Neural cell (in vitro differentiated cells): ENCODE data around the gene TRIM9. TPM values are rescaled to one million over a fixed set of nuclear protein-coding genes. Genes with fewer than 3 reads are reported as not detected.

ENCODE experiments used
- H2AFZ ChIP-seq: fragments of 200-600, 300-800 bp; sonication (generic), shearing (Covaris generic); 2 replicates; pipeline ENCODE4 v1.6.0; 2014; ENCODE audit warnings: low read depth, mild to moderate bottlenecking, antibody characterized with exemption, low read length, moderate library complexity
- H3F3A ChIP-seq: fragments of 200-600 bp; shearing (Covaris generic); 2 replicates; pipeline ENCODE4 v1.6.1; 2016; ENCODE audit warnings: mild to moderate bottlenecking, moderate library complexity, mixed read lengths, antibody characterized with exemption, low read length; ENCODE audit not compliant: insufficient read depth, poor library complexity, severe bottlenecking
- H3K27ac ChIP-seq: fragments of 200-600, 300-800 bp; sonication (generic), shearing (Covaris generic); 2 replicates; pipeline ENCODE4 v1.5.1; 2014; ENCODE audit warnings: mild to moderate bottlenecking, low read length, moderate library complexity
- H3K27me3 ChIP-seq: fragments of 300-800, 200-600 bp; sonication (generic), shearing (Covaris generic); 2 replicates; pipeline ENCODE4 v1.6.0; 2014; ENCODE audit warnings: mild to moderate bottlenecking, low read depth, low read length, moderate library complexity; ENCODE audit not compliant: insufficient read depth
- H3K36me3 ChIP-seq: fragments of 300-800, 200-600 bp; sonication (generic), shearing (Covaris generic); 2 replicates; pipeline ENCODE4 v1.5.1; 2014; ENCODE audit warnings: mild to moderate bottlenecking, antibody characterized with exemption, low read length, moderate library complexity; ENCODE audit not compliant: insufficient read depth
- H3K4me2 ChIP-seq: fragments of 300-800, 200-600 bp; sonication (generic), shearing (Covaris generic); 2 replicates; pipeline ENCODE4 v1.6.0; 2014; ENCODE audit warnings: mild to moderate bottlenecking, low read length
- H3K4me3 ChIP-seq: fragments of 300-800, 200-600 bp; sonication (generic), shearing (Covaris generic); 2 replicates; pipeline ENCODE4 v1.5.1; 2014; ENCODE audit warnings: mild to moderate bottlenecking, low read length, moderate library complexity
- H3K79me2 ChIP-seq: fragments of 200-600 bp; shearing (Covaris generic); replicated peaks from 2 replicates; pipeline ENCODE4 v1.6.0; 2014; ENCODE audit warnings: mild to moderate bottlenecking, low read length, moderate library complexity; ENCODE audit not compliant: insufficient read depth
- H3K9ac ChIP-seq: fragments of 300-800, 200-600 bp; sonication (generic), shearing (Covaris generic); 2 replicates; pipeline ENCODE4 v1.6.1; 2016; ENCODE audit warnings: mild to moderate bottlenecking, low read length, mixed read lengths
- H3K9me2 ChIP-seq: fragments of 200-600 bp; shearing (Covaris generic); 2 replicates; pipeline ENCODE4 v1.6.1; 2016; ENCODE audit warnings: mild to moderate bottlenecking, low read length, mixed read lengths; ENCODE audit not compliant: insufficient read depth
- H3K9me3 ChIP-seq: fragments of 200-600, 300-800 bp; sonication (generic), shearing (Covaris generic); 2 replicates; pipeline ENCODE4 v1.6.1; 2016; ENCODE audit warnings: mild to moderate bottlenecking, mixed run types, low read length, moderate library complexity, mixed read lengths
- H4K20me1 ChIP-seq: fragments of 200-600 bp; shearing (Covaris generic); 2 replicates; pipeline ENCODE4 v1.6.1; 2016; ENCODE audit warnings: mild to moderate bottlenecking, mixed run types; ENCODE audit not compliant: insufficient read depth
- EP300 ChIP-seq: fragments of 450-650 bp; conservative IDR thresholded peaks from 2 replicates; pipeline ENCODE4 v1.6.1; 2014; ENCODE audit warnings: antibody characterized with exemption, mild to moderate bottlenecking, moderate library complexity; ENCODE audit not compliant: poor library complexity, severe bottlenecking
- EZH2 ChIP-seq: fragments of 200-600, 300-800 bp; shearing (Covaris generic), sonication (generic); IDR thresholded peaks from 2 replicates; pipeline ENCODE4 v1.6.1; 2014; ENCODE audit warnings: antibody characterized with exemption, low read length, borderline replicate concordance, mild to moderate bottlenecking; ENCODE audit not compliant: insufficient read depth, poor library complexity, severe bottlenecking
- MXI1 ChIP-seq: fragments of 450-650 bp; conservative IDR thresholded peaks from 2 replicates; pipeline ENCODE4 v1.6.1; 2014; ENCODE audit warnings: antibody characterized with exemption, mild to moderate bottlenecking; ENCODE audit not compliant: poor library complexity, severe bottlenecking
- POLR2AphosphoS5 ChIP-seq: IDR thresholded peaks from 2 replicates; pipeline ENCODE4 v1.6.1; 2012
- RAD21 ChIP-seq: fragments of 450-650 bp; conservative IDR thresholded peaks from 2 replicates; pipeline ENCODE4 v1.6.1; 2014; ENCODE audit warnings: antibody characterized with exemption, mild to moderate bottlenecking, moderate library complexity
- SMC3 ChIP-seq: fragments of 450-650 bp; conservative IDR thresholded peaks from 2 replicates; pipeline ENCODE4 v1.6.1; 2014; ENCODE audit warnings: antibody characterized with exemption, mild to moderate bottlenecking, moderate library complexity; ENCODE audit not compliant: poor library complexity
- TAF1 ChIP-seq: IDR thresholded peaks from 2 replicates; pipeline ENCODE4 v1.6.1; 2012; ENCODE audit warnings: low read depth
- polyA plus RNA-seq: library from polyadenylated mRNA; depleted of rRNA; stranded (reverse); fragments of >200 nt; gene quantifications from 2 replicates; pipeline ENCODE4 v1.2.3, GENCODE V29; 2014
- TF ChIP-seq, protein P1 (sequence below): fragments of 450-650 bp; IDR thresholded peaks from 2 replicates; pipeline ENCODE4 v1.5.1; 2014; ENCODE audit warnings: antibody characterized with exemption, mild to moderate bottlenecking, moderate library complexity; ENCODE audit not compliant: poor library complexity, severe bottlenecking
- TF ChIP-seq, protein P2 (sequence below): IDR thresholded peaks from 2 replicates; pipeline ENCODE4 v1.6.1; 2012; ENCODE audit warnings: borderline replicate concordance

TRIM9 gene
- polyA plus RNA-seq, 1 donor from 2014 or later = 15.9 TPM

DNA sequence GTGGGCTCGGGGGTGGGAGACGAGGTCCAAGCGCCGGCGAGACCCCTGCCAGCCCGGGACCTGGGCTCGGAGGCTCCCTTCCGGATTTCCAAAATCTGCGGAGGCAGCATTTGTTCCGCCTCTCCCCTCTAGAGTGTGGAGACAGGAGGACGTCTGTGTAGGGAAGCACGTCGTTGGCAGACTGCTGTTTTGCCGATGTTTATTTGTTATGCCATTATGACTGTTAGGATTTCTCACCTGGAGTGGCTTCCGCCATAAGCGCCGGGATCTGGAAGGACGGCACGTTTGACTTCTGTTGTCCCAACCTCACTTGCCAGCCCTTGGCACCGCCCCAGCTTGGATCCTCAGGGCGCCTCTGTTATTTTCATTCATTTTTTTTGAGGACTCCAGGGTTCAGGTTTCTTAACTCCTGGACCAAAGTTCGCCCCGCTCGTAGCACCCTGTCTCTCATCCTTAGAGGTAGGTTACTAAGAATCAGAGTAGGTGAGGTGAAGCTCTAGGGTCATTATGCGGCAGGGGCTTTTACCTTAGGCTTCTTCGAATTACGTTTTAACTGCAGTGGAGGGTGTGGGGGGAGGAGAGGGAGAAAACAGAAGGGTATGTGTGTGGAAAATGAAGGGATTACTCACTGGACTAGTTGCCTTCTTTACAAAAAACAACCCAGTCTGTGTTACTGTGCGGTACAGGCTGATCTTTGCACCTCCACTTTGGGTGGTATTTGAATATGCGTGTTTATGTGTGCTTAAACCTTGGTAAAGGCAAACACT, 150.1 kb downstream of the TRIM9 start:
- Histone ChIP-seq H4K20me1 (no peaks in the 10 kb centered on the region), H3K9ac (no peak overlapping the region), H3K9me2 (no peaks in the 10 kb centered on the region), H3F3A (no peaks in the 10 kb centered on the region), H3K4me2 (peak overlapping the region; percentile 24), H2AFZ (no peak overlapping the region), H3K79me2 (no peaks in the 10 kb centered on the region), H3K4me3 (peak overlapping the region; percentile 78), H3K27ac (no peak overlapping the region), H3K27me3 (peaks cover 28% of the 10 kb centered on the region), H3K9me3 (no peaks in the 10 kb centered on the region), H3K36me3 (no peaks in the 10 kb centered on the region)
- no peak for TF ChIP-seq EZH2
- no peak for TF ChIP-seq TAF1
- TF ChIP-seq, protein P1, sequence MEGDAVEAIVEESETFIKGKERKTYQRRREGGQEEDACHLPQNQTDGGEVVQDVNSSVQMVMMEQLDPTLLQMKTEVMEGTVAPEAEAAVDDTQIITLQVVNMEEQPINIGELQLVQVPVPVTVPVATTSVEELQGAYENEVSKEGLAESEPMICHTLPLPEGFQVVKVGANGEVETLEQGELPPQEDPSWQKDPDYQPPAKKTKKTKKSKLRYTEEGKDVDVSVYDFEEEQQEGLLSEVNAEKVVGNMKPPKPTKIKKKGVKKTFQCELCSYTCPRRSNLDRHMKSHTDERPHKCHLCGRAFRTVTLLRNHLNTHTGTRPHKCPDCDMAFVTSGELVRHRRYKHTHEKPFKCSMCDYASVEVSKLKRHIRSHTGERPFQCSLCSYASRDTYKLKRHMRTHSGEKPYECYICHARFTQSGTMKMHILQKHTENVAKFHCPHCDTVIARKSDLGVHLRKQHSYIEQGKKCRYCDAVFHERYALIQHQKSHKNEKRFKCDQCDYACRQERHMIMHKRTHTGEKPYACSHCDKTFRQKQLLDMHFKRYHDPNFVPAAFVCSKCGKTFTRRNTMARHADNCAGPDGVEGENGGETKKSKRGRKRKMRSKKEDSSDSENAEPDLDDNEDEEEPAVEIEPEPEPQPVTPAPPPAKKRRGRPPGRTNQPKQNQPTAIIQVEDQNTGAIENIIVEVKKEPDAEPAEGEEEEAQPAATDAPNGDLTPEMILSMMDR = no peak
- TF ChIP-seq, protein P2, sequence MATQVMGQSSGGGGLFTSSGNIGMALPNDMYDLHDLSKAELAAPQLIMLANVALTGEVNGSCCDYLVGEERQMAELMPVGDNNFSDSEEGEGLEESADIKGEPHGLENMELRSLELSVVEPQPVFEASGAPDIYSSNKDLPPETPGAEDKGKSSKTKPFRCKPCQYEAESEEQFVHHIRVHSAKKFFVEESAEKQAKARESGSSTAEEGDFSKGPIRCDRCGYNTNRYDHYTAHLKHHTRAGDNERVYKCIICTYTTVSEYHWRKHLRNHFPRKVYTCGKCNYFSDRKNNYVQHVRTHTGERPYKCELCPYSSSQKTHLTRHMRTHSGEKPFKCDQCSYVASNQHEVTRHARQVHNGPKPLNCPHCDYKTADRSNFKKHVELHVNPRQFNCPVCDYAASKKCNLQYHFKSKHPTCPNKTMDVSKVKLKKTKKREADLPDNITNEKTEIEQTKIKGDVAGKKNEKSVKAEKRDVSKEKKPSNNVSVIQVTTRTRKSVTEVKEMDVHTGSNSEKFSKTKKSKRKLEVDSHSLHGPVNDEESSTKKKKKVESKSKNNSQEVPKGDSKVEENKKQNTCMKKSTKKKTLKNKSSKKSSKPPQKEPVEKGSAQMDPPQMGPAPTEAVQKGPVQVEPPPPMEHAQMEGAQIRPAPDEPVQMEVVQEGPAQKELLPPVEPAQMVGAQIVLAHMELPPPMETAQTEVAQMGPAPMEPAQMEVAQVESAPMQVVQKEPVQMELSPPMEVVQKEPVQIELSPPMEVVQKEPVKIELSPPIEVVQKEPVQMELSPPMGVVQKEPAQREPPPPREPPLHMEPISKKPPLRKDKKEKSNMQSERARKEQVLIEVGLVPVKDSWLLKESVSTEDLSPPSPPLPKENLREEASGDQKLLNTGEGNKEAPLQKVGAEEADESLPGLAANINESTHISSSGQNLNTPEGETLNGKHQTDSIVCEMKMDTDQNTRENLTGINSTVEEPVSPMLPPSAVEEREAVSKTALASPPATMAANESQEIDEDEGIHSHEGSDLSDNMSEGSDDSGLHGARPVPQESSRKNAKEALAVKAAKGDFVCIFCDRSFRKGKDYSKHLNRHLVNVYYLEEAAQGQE = no peak
- TF ChIP-seq MXI1 = no peak
- no peak for TF ChIP-seq EP300
- no peak for TF ChIP-seq POLR2AphosphoS5
- no peak for TF ChIP-seq RAD21
- no peak for TF ChIP-seq SMC3

DNA sequence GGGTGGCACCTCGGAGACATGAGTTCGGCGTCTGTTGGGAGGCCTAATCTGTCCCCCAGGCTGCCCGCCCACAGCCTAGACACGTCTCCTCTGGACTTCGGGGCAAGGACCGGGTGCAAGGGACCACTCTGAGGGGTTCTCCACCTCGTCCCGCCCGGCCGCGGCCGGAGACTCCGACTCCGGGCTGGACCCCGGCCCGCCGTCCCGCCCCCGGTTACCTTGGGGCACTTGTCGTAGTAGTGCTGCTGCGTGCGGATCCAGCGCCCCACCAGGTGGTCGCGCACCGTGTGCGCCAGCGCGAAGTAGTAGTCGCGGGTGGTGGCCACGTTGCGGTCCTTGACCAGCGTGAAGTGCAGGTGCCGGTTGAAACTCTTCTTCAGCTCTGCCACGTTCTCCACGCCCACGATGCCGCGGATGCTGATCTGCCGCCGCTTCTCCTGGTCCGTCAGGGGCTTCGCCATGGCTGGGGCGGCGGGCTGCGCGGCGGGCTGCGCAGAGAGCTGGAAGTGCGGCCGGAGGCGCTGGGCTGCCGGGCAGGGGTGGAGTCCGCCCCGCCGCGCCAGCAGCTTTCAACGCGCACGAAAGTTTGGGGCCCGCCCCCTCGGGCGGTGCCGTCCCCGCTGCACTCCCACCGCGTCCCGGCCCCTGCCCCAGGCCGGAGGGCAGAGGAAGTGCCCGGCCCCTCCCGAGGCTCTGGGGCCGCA, 150.8 kb downstream of the TRIM9 start, which contains the start of gene PYGL:
PYGL (minus strand) TSS at position 541 of the 704 bp plus-strand sequence; CDS start at position 461, 80 bp downstream.
- no peaks in the 10 kb centered on the region for H3K9me3 ChIP-seq
- no peaks in the 10 kb centered on the region for H3F3A ChIP-seq
- H3K27me3 ChIP-seq = peaks cover 28% of the 10 kb centered on the region
- H3K9ac ChIP-seq = peak within 1 kb of the TSS; percentile 27
- H2AFZ ChIP-seq = no peak within 1 kb of the TSS
- H3K4me2 ChIP-seq = peak within 1 kb of the TSS; percentile 24
- H3K79me2 ChIP-seq = no peaks in the 10 kb centered on the region
- H3K36me3 ChIP-seq = no peaks in the 10 kb centered on the region
- TF ChIP-seq EP300 = no peak
- TF ChIP-seq EZH2 = no peak
- TF ChIP-seq SMC3 = peak; percentile 43
- TF ChIP-seq, protein P2 = no peak
- TF ChIP-seq TAF1 = no peak
- TF ChIP-seq RAD21 = peak; percentile 36
- TF ChIP-seq, protein P1 = peak; percentile 42
- peak; percentile 16 for TF ChIP-seq POLR2AphosphoS5
- TF ChIP-seq MXI1 = peak; percentile 55
- peak within 1 kb of the TSS; percentile 78 for H3K4me3 ChIP-seq
- H3K9me2 ChIP-seq = no peaks in the 10 kb centered on the region
- no peak within 1 kb of the TSS for H3K27ac ChIP-seq
- H4K20me1 ChIP-seq = no peaks in the 10 kb centered on the region
